Testis (tissue), 2 donors: ENCODE measurements around the gene ANKRD17.
"Not testable (repeated sequence)": the region's sequence is repeated elsewhere in the genome, so short reads cannot be mapped to it uniquely, and the experiment has no call there.

Source experiments
- POLR2A ChIP-seq: fragments of 450-650 bp; IDR thresholded peaks from one replicate; pipeline ENCODE4 v1.6.1; 2017; ENCODE audit warnings: antibody characterized with exemption, mild to moderate bottlenecking, moderate library complexity
- TF ChIP-seq, protein P1 (sequence below), 3 experiments: fragments of 450-650 bp in 2 of 3; fragments of 200-600 bp in 1 of 3; sonication (generic) in 1 of 3; IDR thresholded peaks; one replicate each; pipeline ENCODE4 v1.5.1; 2016 to 2019; ENCODE audit warnings: antibody characterized with exemption in 3 of 3, mild to moderate bottlenecking in 2 of 3, moderate library complexity in 1 of 3

DNA sequence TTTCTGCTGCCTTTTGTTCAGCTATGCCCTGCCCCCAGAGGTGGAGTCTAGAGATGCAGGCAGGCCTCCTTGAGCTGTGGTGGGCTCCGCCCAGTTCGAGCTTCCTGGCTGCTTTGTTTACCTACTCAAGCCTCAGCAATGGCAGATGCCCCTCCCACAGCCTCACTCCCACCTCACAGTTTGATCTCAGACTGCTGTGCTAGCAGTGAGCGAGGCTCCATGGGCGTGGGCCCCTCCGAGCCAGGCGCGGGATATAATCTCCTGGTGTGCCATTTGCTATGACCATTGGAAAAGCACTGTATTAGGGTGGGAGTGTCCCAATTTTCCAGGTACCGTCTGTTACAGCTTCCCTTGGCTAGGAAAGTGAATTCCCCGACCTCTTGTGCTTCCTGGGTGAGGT, 34.1 kb upstream of the ANKRD17 start:
- not testable (repeated sequence) for TF ChIP-seq POLR2A
- TF ChIP-seq, protein P1, sequence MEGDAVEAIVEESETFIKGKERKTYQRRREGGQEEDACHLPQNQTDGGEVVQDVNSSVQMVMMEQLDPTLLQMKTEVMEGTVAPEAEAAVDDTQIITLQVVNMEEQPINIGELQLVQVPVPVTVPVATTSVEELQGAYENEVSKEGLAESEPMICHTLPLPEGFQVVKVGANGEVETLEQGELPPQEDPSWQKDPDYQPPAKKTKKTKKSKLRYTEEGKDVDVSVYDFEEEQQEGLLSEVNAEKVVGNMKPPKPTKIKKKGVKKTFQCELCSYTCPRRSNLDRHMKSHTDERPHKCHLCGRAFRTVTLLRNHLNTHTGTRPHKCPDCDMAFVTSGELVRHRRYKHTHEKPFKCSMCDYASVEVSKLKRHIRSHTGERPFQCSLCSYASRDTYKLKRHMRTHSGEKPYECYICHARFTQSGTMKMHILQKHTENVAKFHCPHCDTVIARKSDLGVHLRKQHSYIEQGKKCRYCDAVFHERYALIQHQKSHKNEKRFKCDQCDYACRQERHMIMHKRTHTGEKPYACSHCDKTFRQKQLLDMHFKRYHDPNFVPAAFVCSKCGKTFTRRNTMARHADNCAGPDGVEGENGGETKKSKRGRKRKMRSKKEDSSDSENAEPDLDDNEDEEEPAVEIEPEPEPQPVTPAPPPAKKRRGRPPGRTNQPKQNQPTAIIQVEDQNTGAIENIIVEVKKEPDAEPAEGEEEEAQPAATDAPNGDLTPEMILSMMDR (IDR thresholded peaks at IDR 0.05) = not testable (repeated sequence)
